GM18511 (cell line): ENCODE results near the gene SEMA4D.
"Not testable (repeated sequence)": the region's sequence is repeated elsewhere in the genome, so short reads cannot be mapped to it uniquely, and the experiment has no call there.

ENCODE experiments used
- ATAC-seq: cut with Tn5 transposase; IDR thresholded peaks from one replicate; pipeline ENCODE4 v1.9.1; 2021; ENCODE audit warnings: mild to moderate bottlenecking, moderate library complexity; ENCODE audit not compliant: unreplicated experiment

The SEMA4D gene

GRCh38 chr9:89483592-89484474 lies 14.1 kb downstream of the SEMA4D start:
- peak; percentile 81 for ATAC-seq

DNA sequence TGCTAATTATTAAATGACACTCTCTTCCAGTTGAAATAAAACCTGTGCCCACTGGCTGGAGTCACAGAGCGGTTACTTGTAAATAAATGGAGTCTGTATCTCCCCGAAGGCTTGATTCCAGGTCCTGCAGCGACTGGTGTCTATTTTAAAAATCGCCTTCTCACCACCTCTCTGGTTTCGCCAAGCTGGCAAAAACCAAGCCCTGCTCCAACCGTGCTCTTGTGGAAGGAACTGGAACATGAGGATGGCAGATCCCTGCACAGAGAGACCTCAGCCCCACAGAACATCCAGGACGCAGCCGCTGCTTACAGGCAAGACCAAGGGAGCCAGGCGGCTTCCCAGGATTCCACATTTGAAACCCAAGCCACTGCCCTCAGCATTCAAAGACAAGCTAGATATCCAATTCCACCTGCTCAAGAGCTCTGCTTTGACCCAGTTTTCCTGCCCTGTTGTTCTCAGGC lies 15.0 kb downstream of the SEMA4D start:
- no peak for ATAC-seq

DNA sequence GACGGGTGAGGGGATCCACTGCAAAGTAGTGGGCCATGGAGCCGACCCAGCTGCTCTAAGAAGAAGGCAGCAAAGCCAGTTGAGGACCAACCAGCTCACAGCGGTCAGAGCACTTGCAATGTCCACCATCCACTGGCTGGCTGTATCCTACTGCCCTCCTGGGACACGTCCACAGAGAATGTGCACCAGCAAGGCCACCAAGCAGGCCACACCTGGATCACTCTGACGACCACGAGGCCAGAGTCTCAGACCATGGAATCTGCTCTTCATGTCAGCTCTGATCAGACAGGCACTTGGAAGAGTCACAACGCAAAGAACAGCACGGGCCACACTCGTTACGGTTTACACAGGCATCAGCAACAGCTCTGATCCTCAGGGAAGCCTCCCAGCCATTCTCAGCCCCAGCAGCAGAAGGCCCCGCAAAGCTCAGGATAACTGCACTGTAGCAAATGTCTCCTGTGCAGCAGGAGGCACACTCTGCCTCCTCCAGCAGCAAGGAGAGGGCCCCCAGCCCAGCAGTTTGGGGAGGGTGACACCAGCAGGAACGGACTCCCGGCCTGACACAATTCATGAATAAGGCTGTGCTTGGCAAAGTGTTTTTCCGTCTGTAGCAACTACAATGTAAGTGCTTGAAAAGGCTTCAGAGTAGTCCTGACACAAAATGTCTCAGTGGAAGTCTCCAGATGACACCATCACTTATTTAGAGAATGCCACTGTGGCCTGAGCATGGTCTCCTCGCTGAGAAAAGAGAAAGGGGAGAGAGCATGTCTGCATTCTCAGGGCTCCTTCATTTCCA lies 15.7 kb downstream of the SEMA4D start:
- no peak for ATAC-seq

GRCh38 chr9:89481538-89481915 lies 16.4 kb downstream of the SEMA4D start:
- no peak for ATAC-seq

GRCh38 chr9:89480825-89481537 lies 16.9 kb downstream of the SEMA4D start:
- ATAC-seq: no peak

DNA sequence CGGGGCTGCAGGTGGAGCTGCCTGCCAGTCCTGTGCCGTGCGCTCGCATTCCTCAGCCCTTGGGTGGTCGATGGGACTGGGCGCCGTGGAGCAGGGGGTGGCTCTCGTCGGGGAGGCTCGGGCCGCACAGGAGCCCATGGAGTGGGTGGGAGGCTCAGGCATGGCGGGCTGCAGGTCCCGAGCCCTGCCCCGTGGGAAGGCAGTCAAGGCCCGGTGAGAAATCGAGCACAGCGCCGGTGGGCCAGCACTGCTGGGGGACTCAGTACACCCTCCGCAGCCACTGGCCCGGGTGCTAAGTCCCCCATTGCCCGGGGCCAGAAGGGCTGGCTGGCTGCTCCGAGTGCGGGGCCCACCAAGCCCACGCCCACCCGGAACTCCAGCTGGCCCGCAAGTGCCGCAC lies 17.5 kb downstream of the SEMA4D start:
- not testable (repeated sequence) for ATAC-seq

DNA sequence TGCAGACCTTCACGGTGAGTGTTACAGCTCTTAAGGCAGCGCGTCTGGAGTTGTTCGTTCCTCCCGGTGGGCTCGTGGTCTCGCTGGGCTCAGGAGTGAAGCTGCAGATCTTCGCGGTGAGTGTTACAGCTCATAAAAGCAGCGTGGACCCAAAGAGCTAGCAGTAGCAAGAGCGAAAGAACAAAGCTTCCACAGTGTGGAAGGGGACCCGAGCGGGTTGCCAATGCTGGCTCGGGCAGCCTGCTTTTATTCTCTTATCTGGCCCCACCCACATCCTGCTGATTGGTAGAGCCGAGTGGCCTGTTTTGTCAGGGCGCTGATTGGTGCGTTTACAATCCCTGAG lies 18.3 kb downstream of the SEMA4D start:
- ATAC-seq: not testable (repeated sequence)

GRCh38 chr9:89478821-89479668 lies 18.9 kb downstream of the SEMA4D start:
- no peak for ATAC-seq

DNA sequence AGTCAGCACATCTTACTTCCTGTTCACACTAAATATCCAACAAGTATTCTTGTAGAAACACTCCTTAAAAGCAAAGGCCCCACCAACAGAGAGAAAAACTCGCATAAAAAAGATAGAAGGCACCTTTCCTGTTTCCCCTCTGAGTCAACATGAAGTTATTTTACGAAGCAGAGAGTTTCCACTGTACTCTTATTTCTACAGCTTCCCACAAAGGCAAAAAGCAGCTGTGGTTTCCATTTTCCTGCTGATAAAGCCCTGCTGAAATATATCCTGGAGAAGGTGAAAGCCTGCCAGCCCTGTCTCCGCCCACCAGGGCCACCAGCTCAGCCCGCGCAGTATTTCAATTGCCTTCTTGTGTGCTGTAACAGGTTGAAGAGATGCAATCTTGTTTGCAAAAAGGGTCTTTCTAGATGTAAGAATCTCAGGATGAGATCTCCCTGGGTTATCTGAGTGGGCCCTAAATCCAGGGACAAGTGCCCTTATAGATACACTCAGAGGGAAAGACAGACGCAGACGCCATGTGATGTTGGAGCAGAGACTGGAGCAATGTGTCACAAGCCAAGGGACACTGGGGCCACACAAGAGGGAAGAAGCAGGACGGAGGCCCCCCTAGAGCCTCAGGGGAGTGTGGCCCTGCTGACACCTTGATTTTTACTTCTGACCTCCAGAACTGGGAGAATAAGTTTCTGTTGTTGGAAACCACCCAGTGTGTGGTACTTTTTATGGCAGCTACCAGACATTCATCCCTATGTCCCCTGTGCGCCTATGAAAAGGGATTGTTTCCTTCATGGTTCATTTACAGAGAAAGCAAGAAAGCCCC lies 19.9 kb downstream of the SEMA4D start:
- ATAC-seq: no peak

DNA sequence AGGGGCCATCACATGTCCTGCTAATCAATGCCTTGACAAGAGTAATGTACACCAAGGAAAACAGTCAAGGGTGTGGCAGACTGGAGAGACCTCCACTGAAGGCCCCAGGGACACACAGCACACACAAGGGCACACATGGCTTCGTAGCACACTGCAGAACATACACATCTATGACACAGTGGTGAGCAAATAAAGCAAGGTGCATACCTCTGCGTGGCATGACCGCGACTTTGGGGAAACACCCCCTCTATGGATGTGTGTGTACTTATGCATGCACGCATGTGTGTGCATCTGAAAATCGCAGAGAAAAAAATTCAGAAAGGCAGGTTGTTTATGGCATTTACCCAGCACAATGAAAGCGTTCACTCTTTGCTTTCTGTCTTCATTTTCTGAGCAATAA lies 20.5 kb downstream of the SEMA4D start:
- no peak for ATAC-seq

DNA sequence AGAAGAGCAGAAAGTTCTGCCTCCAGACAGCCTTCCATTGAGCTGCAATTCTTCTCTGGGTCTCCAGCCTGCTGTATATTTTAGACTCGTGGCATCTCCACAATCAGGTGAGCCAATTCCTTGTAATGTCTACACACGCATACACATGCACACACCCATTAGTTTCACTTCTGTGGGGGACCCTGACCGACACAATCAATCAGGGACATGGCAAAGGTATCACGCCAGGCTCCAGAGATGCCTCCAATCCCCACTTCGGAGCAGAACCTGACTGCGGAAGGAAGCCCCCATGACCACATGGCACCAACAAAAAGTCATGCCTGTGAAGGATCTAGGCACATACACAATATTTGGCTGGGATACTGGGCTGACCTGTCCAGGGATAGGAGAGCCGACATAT lies 21.4 kb downstream of the SEMA4D start:
- ATAC-seq: no peak

DNA sequence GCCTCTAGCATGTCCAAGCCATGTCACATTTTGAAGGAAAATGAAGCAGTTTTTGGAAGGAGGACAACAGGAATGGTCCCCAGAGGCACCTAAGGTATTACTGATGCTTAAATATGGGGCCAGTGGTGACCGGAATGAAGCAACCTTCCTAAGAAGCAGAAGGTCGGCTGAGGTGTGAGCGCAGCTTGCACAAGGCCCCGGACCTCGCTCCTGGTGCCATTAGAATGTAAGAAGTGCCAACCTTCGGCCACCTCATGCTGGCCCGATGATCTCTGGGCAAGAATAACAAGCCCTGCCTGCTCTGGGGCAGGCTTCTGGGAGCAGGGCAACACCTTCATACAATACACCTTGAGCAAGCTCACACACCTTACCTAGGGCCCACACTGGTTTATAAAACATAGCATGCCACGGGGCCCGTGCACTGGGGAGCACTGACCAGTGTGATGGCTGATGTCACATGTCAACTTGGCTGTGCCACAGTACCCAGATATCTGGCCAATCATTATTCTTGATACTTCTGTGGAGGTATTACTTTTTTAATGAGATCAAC lies 21.9 kb downstream of the SEMA4D start:
- ATAC-seq: no peak

DNA sequence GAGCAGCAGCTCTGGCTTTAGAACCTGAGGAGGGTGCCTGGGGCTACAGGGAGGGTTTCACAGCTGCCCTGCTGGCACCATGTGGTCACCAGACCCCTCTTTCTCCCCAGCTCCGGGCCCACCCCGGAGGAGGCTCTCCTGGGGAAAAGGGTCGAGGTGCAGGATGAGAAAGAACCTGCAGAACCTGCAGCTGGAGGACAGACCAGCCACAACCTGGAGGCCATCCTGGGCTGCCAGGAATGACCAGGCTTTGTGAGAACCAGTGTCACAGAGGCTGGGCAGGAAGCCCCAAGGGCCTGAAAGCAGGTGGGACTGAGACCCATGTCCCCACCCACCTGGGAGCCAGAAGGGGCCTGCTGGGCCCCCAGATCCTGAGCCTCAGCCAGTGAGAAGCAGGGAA lies 23.0 kb downstream of the SEMA4D start:
- no peak for ATAC-seq

GRCh38 chr9:89473762-89474469 lies 24.0 kb downstream of the SEMA4D start:
- ATAC-seq: no peak

- not testable (repeated sequence) for ATAC-seq
Observed at GRCh38 chr9:89471796-89472320, 26.1 kb downstream of the SEMA4D start.

DNA sequence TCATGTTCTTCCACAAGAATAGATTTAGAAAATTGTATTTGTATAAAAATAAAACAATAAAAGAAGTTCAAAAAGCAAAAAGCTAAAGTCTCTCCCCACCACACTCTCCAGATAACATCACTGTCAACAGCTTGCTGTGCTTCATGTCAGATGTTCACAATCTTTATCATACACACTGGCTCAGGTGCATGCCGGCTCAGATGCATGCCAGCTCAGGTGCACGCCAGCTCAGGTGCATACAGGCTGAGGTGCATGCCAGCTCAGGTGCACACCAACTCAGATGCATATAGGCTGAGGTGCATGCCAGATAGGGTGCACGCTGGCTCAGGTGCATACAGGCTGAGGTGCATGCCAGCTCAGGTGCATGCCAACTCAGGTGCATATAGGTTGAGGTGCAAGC lies 26.5 kb downstream of the SEMA4D start:
- no peak for ATAC-seq

DNA sequence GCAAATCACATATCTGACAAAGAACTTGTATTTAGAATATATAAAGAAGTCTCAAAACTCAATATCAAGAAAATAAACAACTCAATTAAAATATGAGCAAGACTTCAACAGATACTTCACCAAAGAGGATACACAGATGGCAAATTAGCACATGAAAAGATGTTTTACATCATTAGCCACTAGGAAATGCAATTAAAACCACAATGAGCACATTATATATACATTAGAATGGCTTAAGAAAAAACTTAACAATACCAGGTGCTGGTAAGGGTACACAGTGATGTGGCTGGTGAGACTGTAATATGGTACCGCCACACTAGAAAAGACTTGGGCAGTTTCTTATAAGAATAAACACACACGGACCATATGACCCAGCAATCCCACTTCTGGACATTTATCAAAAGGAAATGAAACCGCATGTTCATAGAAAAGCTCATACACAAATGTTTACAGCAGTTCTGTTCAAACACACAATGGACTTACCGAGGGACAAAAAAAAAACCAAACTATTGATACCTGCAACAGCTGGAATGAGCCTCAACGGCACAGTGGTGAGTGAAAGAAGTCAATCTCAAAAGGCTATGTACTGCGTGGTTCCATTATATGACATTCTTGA lies 27.6 kb downstream of the SEMA4D start:
- no peak for ATAC-seq

GRCh38 chr9:89469003-89469402 lies 28.9 kb downstream of the SEMA4D start:
- no peak for ATAC-seq
